ENCODE data around the gene TNFAIP8L2. TPM values are rescaled to one million over a fixed set of nuclear protein-coding genes. Genes with fewer than 3 reads are reported as not detected.
A peak's percentile ranks its signal among the peaks of the same experiment; 100 is the strongest.
"Not testable (repeated sequence)": the region's sequence is repeated elsewhere in the genome, so short reads cannot be mapped to it uniquely, and the experiment has no call there.

Gene TNFAIP8L2
- total and polyA plus RNA-seq, 9 donors: 1.5 to 3.0 (median 2.2) TPM

- WGBS (ENCODE audit: insufficient coverage): under 1% methylated on average over 59 of the region's 60 CpGs
- peak within 1 kb of the TSS; percentile 97 for H3K27ac ChIP-seq (ENCODE audit: low read length)
- no peaks in the 10 kb centered on the region for H3K27me3 ChIP-seq (ENCODE audit: control insufficient read depth, insufficient read depth, low read length)
- H3K36me3 ChIP-seq (ENCODE audit: control insufficient read depth, insufficient read depth, low read length): peaks cover 7% of the 10 kb centered on the region
- H3K9me3 ChIP-seq (replicated peaks; ENCODE audit: control insufficient read depth, low read depth, low read length): no peaks in the 10 kb centered on the region
- peaks cover 19% of the 10 kb centered on the region for H3K4me1 ChIP-seq (ENCODE audit: control insufficient read depth, insufficient read depth, low read length)
- H3K4me3 ChIP-seq (ENCODE audit: low read length): peak within 1 kb of the TSS; percentile 100
- peak; percentile 100 for DNase-seq
Measured at GRCh38 chr1:151198254-151199127, 42.0 kb downstream of the TNFAIP8L2 start, which contains the start of gene PIP5K1A. TSS of gene PIP5K1A (plus strand) at chr1:151198552. CDS start at chr1:151198997, 445 bp downstream.

GRCh38 chr1:151199873-151200581 lies 43.6 kb downstream of the TNFAIP8L2 start:
- peak; percentile 70 for DNase-seq
- H3K27ac ChIP-seq (ENCODE audit: low read length): peak overlapping the region; percentile 97
- no peaks in the 10 kb centered on the region for H3K27me3 ChIP-seq (ENCODE audit: control insufficient read depth, insufficient read depth, low read length)
- peak overlapping the region; percentile 100 for H3K4me3 ChIP-seq (ENCODE audit: low read length)
- 15% methylated on average over 5 of the region's 11 CpGs for WGBS (ENCODE audit: insufficient coverage)
- H3K4me1 ChIP-seq (ENCODE audit: control insufficient read depth, insufficient read depth, low read length): peaks cover 19% of the 10 kb centered on the region
- H3K36me3 ChIP-seq (ENCODE audit: control insufficient read depth, insufficient read depth, low read length): peaks cover 7% of the 10 kb centered on the region
- no peaks in the 10 kb centered on the region for H3K9me3 ChIP-seq (replicated peaks; ENCODE audit: control insufficient read depth, low read depth, low read length)

GRCh38 chr1:151205381-151205965 lies 49.0 kb downstream of the TNFAIP8L2 start:
- H3K27me3 ChIP-seq (ENCODE audit: control insufficient read depth, insufficient read depth, low read length); H3K27ac ChIP-seq (ENCODE audit: low read length); H3K4me3 ChIP-seq (ENCODE audit: low read length); DNase-seq; H3K9me3 ChIP-seq (replicated peaks; ENCODE audit: control insufficient read depth, low read depth, low read length); H3K4me1 ChIP-seq (ENCODE audit: control insufficient read depth, insufficient read depth, low read length): not testable (repeated sequence)
- WGBS (ENCODE audit: insufficient coverage): 84% methylated on average over 9 of the region's 12 CpGs
- peaks cover 42% of the 10 kb centered on the region for H3K36me3 ChIP-seq (ENCODE audit: control insufficient read depth, insufficient read depth, low read length)

Other genes with a start within 250 kb of the TNFAIP8L2 start
- gene SETDB1, start 230.3 kb upstream of the TNFAIP8L2 start, total RNA-seq: 40.6 TPM
- gene SETDB1, start 230.3 kb upstream of the TNFAIP8L2 start, polyA plus RNA-seq (ENCODE audit: insufficient read depth in 1 of 8, insufficient read length in 8 of 8, low replicate concordance in 1 of 8): 10 to 100 TPM; 31.5 to 41.5 (median 36.3) TPM
- 47.3 TPM for gene CERS2, start 181.8 kb upstream of the TNFAIP8L2 start, total RNA-seq
- 100 to 1,000 TPM in 2 of 8 donors, 10 to 100 TPM in 6; 62.3 to 111 (median 84.0) TPM for gene CERS2, start 181.8 kb upstream of the TNFAIP8L2 start, polyA plus RNA-seq (ENCODE audit: insufficient read depth in 1 of 8, insufficient read length in 8 of 8, low replicate concordance in 1 of 8)
- gene ANXA9, start 174.4 kb upstream of the TNFAIP8L2 start, total RNA-seq: 0.04 TPM
- 1 to 10 TPM; 2.1 to 3.5 (median 2.5) TPM for gene ANXA9, start 174.4 kb upstream of the TNFAIP8L2 start, polyA plus RNA-seq (ENCODE audit: insufficient read depth in 1 of 8, insufficient read length in 8 of 8, low replicate concordance in 1 of 8)
- gene MINDY1, start 149.7 kb upstream of the TNFAIP8L2 start, total RNA-seq: 15.7 TPM
- gene MINDY1, start 149.7 kb upstream of the TNFAIP8L2 start, polyA plus RNA-seq (ENCODE audit: insufficient read depth in 1 of 8, insufficient read length in 8 of 8, low replicate concordance in 1 of 8): 10 to 100 TPM; 15.8 to 20.4 (median 17.0) TPM
- 19.3 TPM for gene PRUNE1, start 148.2 kb upstream of the TNFAIP8L2 start, total RNA-seq
- 10 to 100 TPM; 23.4 to 29.8 (median 25.6) TPM for gene PRUNE1, start 148.2 kb upstream of the TNFAIP8L2 start, polyA plus RNA-seq (ENCODE audit: insufficient read depth in 1 of 8, insufficient read length in 8 of 8, low replicate concordance in 1 of 8)
- 0.53 TPM for gene BNIPL, start 120.1 kb upstream of the TNFAIP8L2 start, total RNA-seq
- gene BNIPL, start 120.1 kb upstream of the TNFAIP8L2 start, polyA plus RNA-seq (ENCODE audit: insufficient read depth in 1 of 8, insufficient read length in 8 of 8, low replicate concordance in 1 of 8): 1 to 10 TPM in 3 of 8 donors, under 1 TPM in 5; 0.22 to 5.1 (median 0.69) TPM
- gene C1orf56, start 108.9 kb upstream of the TNFAIP8L2 start, total RNA-seq: 2.6 TPM
- gene C1orf56, start 108.9 kb upstream of the TNFAIP8L2 start, polyA plus RNA-seq (ENCODE audit: insufficient read depth in 1 of 8, insufficient read length in 8 of 8, low replicate concordance in 1 of 8): 1 to 10 TPM; 4.7 to 8.6 (median 5.9) TPM
- gene CDC42SE1, start 97.0 kb upstream of the TNFAIP8L2 start, total RNA-seq: 42.6 TPM
- 10 to 100 TPM; 47.5 to 68.4 (median 54.3) TPM for gene CDC42SE1, start 97.0 kb upstream of the TNFAIP8L2 start, polyA plus RNA-seq (ENCODE audit: insufficient read depth in 1 of 8, insufficient read length in 8 of 8, low replicate concordance in 1 of 8)
- 5.5 TPM for gene MLLT11, start 96.3 kb upstream of the TNFAIP8L2 start, total RNA-seq
- gene MLLT11, start 96.3 kb upstream of the TNFAIP8L2 start, polyA plus RNA-seq (ENCODE audit: insufficient read depth in 1 of 8, insufficient read length in 8 of 8, low replicate concordance in 1 of 8): 10 to 100 TPM; 11.0 to 20.1 (median 15.2) TPM
- 8.2 TPM for gene GABPB2, start 85.9 kb upstream of the TNFAIP8L2 start, total RNA-seq
- 1 to 10 TPM; 3.7 to 6.3 (median 4.8) TPM for gene GABPB2, start 85.9 kb upstream of the TNFAIP8L2 start, polyA plus RNA-seq (ENCODE audit: insufficient read depth in 1 of 8, insufficient read length in 8 of 8, low replicate concordance in 1 of 8)
- 33.4 TPM for gene SEMA6C, start 10.0 kb upstream of the TNFAIP8L2 start, total RNA-seq
- gene SEMA6C, start 10.0 kb upstream of the TNFAIP8L2 start, polyA plus RNA-seq (ENCODE audit: insufficient read depth in 1 of 8, insufficient read length in 8 of 8, low replicate concordance in 1 of 8): 100 to 1,000 TPM in 1 of 8 donors, 10 to 100 TPM in 7; 56.3 to 112 (median 88.1) TPM
- gene LYSMD1, start 9.3 kb downstream of the TNFAIP8L2 start, total RNA-seq: 14.1 TPM
- 10 to 100 TPM; 10.2 to 12.9 (median 11.6) TPM for gene LYSMD1, start 9.3 kb downstream of the TNFAIP8L2 start, polyA plus RNA-seq (ENCODE audit: insufficient read depth in 1 of 8, insufficient read length in 8 of 8, low replicate concordance in 1 of 8)
- 53.6 TPM for gene SCNM1, start 9.5 kb downstream of the TNFAIP8L2 start, total RNA-seq
- gene SCNM1, start 9.5 kb downstream of the TNFAIP8L2 start, polyA plus RNA-seq (ENCODE audit: insufficient read depth in 1 of 8, insufficient read length in 8 of 8, low replicate concordance in 1 of 8): 10 to 100 TPM; 32.9 to 42.8 (median 36.7) TPM
- 15.2 TPM for gene TMOD4, start 19.3 kb downstream of the TNFAIP8L2 start, total RNA-seq
- 10 to 100 TPM; 15.4 to 38.4 (median 22.6) TPM for gene TMOD4, start 19.3 kb downstream of the TNFAIP8L2 start, polyA plus RNA-seq (ENCODE audit: insufficient read depth in 1 of 8, insufficient read length in 8 of 8, low replicate concordance in 1 of 8)
- 45.0 TPM for gene VPS72, start 33.5 kb downstream of the TNFAIP8L2 start, total RNA-seq
- 10 to 100 TPM; 44.2 to 59.9 (median 52.8) TPM for gene VPS72, start 33.5 kb downstream of the TNFAIP8L2 start, polyA plus RNA-seq (ENCODE audit: insufficient read depth in 1 of 8, insufficient read length in 8 of 8, low replicate concordance in 1 of 8)
- gene PIP5K1A, start 41.9 kb downstream of the TNFAIP8L2 start, total RNA-seq: 27.1 TPM
- gene PIP5K1A, start 41.9 kb downstream of the TNFAIP8L2 start, polyA plus RNA-seq (ENCODE audit: insufficient read depth in 1 of 8, insufficient read length in 8 of 8, low replicate concordance in 1 of 8): 10 to 100 TPM; 35.0 to 46.0 (median 38.3) TPM
- gene PSMD4, start 98.1 kb downstream of the TNFAIP8L2 start, total RNA-seq: 183 TPM
- 100 to 1,000 TPM; 122 to 141 (median 128) TPM for gene PSMD4, start 98.1 kb downstream of the TNFAIP8L2 start, polyA plus RNA-seq (ENCODE audit: insufficient read depth in 1 of 8, insufficient read length in 8 of 8, low replicate concordance in 1 of 8)
- gene ZNF687, start 125.7 kb downstream of the TNFAIP8L2 start, total RNA-seq: 8.5 TPM
- 10 to 100 TPM; 11.1 to 14.8 (median 13.7) TPM for gene ZNF687, start 125.7 kb downstream of the TNFAIP8L2 start, polyA plus RNA-seq (ENCODE audit: insufficient read depth in 1 of 8, insufficient read length in 8 of 8, low replicate concordance in 1 of 8)
- gene PI4KB, start 170.8 kb downstream of the TNFAIP8L2 start, total RNA-seq: 31.4 TPM
- gene PI4KB, start 170.8 kb downstream of the TNFAIP8L2 start, polyA plus RNA-seq (ENCODE audit: insufficient read depth in 1 of 8, insufficient read length in 8 of 8, low replicate concordance in 1 of 8): 10 to 100 TPM; 43.6 to 59.1 (median 51.9) TPM
- gene RFX5, start 190.6 kb downstream of the TNFAIP8L2 start, total RNA-seq: 28.1 TPM
- 10 to 100 TPM; 20.2 to 30.3 (median 24.6) TPM for gene RFX5, start 190.6 kb downstream of the TNFAIP8L2 start, polyA plus RNA-seq (ENCODE audit: insufficient read depth in 1 of 8, insufficient read length in 8 of 8, low replicate concordance in 1 of 8)
- 31.2 TPM for gene SELENBP1, start 216.1 kb downstream of the TNFAIP8L2 start, total RNA-seq
- gene SELENBP1, start 216.1 kb downstream of the TNFAIP8L2 start, polyA plus RNA-seq (ENCODE audit: insufficient read depth in 1 of 8, insufficient read length in 8 of 8, low replicate concordance in 1 of 8): 10 to 100 TPM; 28.2 to 50.1 (median 37.6) TPM
- gene PSMB4, start 242.9 kb downstream of the TNFAIP8L2 start, total RNA-seq: 211 TPM
- 100 to 1,000 TPM; 158 to 193 (median 184) TPM for gene PSMB4, start 242.9 kb downstream of the TNFAIP8L2 start, polyA plus RNA-seq (ENCODE audit: insufficient read depth in 1 of 8, insufficient read length in 8 of 8, low replicate concordance in 1 of 8)

Data from muscle of leg (tissue), 11 donors.